ENCODE results near the gene ATP11A. TPM values are rescaled to one million over a fixed set of nuclear protein-coding genes. Genes with fewer than 3 reads are reported as not detected.
A peak's percentile ranks its signal among the peaks of the same experiment; 100 is the strongest.

Gene ATP11A
- total RNA-seq, 2 donors from 2014 or later, result 33.8 to 41.0 TPM

DNA sequence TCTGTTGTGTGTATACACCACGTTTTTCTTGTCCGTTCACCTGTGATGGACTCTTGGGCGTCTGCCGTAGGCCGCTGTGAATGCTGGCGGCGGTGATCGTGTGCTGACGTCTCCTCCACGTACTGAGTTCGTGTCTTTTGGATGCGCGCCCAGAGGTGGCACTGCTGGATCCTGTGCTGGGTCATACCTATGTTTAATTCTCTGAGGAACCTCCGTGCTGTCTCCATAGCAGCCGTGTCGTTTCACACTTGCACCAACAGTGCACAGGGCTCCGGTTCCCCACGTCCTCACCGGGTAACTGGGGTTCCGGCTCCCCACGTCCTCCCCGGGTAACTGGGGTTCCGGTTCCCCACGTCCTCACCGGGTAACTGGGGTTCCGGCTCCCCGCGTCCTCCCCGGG, 56.2 kb downstream of the ATP11A start:
- H3K27me3 Mint-ChIP-seq (ENCODE audit: low read depth), result no peaks in the 10 kb centered on the region
- H3K4me3 Mint-ChIP-seq, result no peak overlapping the region
- peaks cover 8% of the 10 kb centered on the region for H3K4me1 Mint-ChIP-seq (ENCODE audit: low read depth)
- no peaks in the 10 kb centered on the region for H3K9me3 Mint-ChIP-seq
- ATAC-seq (replicated peaks in 1 of 2), result no peak
- no peaks in the 10 kb centered on the region for H3K36me3 Mint-ChIP-seq (ENCODE audit: insufficient read depth in 2 of 2)
- no peak for DNase-seq
- no peak overlapping the region for H3K27ac Mint-ChIP-seq

DNA sequence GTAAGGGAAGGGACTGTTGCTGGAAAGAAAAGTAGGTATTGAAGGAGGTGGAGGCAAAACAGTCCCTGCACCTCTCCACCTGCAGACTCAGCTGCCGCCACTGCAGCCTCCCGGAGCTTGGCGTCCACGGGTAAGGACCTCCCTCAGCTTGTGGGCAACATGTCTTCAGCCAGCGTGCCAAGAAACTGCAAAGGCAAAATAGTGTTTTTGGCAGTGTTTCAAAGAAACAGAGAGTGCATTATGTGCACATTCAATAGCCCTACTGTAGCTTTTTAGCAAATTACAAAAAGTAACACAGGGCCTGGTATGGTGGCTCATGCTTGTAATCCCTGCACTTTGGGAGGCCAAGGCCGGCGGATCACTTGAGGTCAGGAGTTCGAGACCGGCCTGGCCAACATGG, 57.4 kb downstream of the ATP11A start:
- ATAC-seq (replicated peaks in 1 of 2) (no peak), DNase-seq (no peak)
- Mint-ChIP-seq H3K4me3 (no peak overlapping the region), H3K27me3 (ENCODE audit: low read depth) (no peaks in the 10 kb centered on the region), H3K4me1 (ENCODE audit: low read depth) (peaks cover 13% of the 10 kb centered on the region), H3K27ac (no peak overlapping the region), H3K9me3 (no peaks in the 10 kb centered on the region), H3K36me3 (ENCODE audit: insufficient read depth in 2 of 2) (no peaks in the 10 kb centered on the region)

DNA sequence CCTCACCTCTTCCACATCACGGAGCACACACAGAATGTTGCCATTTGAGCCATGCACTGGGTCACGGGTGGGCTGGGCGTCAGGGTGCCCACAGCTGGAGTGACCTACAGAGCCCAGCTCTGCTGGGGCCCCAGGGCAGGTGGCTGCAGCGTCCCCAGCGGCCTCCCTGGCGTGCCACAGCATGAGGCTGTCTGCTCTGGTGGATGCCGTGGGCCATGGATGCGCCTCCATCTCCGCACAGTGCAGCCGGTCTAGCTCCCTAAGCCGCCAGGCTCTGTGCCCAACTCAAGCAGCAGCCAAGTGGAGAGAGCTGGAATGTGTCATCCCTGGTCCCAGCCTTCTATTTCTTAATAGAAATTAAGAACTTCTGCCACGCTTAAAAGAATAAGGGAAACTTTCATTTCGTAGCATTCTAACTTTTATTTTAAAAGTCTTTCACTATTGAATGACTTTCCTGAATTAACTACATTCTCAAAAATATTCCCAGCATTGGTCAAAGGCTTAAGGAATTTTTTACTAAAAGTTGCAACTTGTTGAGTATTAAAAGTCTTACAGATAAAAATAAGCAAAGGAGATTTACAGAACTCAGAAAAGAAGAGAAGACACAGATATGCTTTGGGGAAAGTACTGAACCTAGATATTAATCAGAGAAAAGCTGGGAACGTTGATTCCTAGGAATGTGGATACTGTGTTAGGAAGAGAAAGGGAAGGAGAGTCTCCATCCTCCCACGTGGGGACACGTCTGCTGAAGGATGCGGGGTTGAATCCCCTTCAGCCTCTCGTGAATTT, 59.3 kb downstream of the ATP11A start:
- Mint-ChIP-seq H3K27me3 (ENCODE audit: low read depth) (no peaks in the 10 kb centered on the region), H3K36me3 (ENCODE audit: insufficient read depth in 2 of 2) (no peaks in the 10 kb centered on the region), H3K27ac (no peak overlapping the region), H3K9me3 (no peaks in the 10 kb centered on the region), H3K4me3 (no peak overlapping the region), H3K4me1 (ENCODE audit: low read depth) (peaks cover 19% of the 10 kb centered on the region)
- no peak for DNase-seq
- ATAC-seq (replicated peaks in 1 of 2), result no peak

DNA sequence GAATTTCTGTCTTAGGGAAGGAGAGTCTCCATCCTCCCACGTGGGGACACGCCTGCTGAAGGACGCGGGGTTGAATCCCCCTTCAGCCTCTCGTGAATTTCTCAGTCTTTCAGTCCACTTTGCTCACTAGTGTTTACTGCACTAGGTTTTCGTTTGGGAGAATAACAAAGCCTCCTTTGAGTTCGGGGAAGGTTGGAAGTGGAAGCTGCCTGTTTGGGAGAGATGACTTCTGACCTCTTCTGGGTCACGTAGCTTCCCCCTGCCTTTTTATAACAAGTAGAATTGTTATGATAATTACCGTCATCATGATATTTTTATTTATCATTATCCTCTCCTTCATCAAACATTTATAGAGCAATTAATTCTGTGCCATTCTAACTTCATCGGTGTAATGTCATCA, 60.7 kb downstream of the ATP11A start:
- no peaks in the 10 kb centered on the region for H3K36me3 Mint-ChIP-seq (ENCODE audit: insufficient read depth in 2 of 2)
- H3K4me1 Mint-ChIP-seq (ENCODE audit: low read depth), result peaks cover 19% of the 10 kb centered on the region
- H3K27me3 Mint-ChIP-seq (ENCODE audit: low read depth), result no peaks in the 10 kb centered on the region
- H3K4me3 Mint-ChIP-seq, result no peak overlapping the region
- no peak overlapping the region for H3K27ac Mint-ChIP-seq
- ATAC-seq (replicated peaks in 1 of 2), result no peak
- no peaks in the 10 kb centered on the region for H3K9me3 Mint-ChIP-seq
- DNase-seq, result no peak

DNA sequence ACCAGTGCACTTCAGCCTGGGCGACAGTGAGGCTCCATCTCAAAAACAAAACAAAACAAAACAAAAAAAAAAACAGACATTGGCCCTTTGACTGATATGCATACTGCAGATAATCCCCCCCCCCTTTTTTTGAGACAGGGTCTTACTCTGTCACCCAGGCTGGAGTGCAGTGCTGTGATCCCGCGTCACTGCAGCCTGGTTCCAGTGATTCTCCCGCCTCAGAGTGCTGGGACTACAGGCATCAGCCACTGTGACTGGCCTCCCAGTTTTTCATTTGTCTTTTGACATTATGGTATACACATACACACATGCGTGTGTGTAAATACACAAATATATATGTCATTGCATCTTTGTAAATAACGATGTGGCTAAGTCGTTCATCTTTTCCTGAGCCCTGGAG, 61.8 kb downstream of the ATP11A start:
- Mint-ChIP-seq H3K4me3 (no peak overlapping the region), H3K4me1 (ENCODE audit: low read depth) (peaks cover 19% of the 10 kb centered on the region), H3K27ac (no peak overlapping the region), H3K36me3 (ENCODE audit: insufficient read depth in 2 of 2) (no peaks in the 10 kb centered on the region), H3K9me3 (no peaks in the 10 kb centered on the region), H3K27me3 (ENCODE audit: low read depth) (no peaks in the 10 kb centered on the region)
- ATAC-seq (replicated peaks in 1 of 2) (no peak), DNase-seq (no peak)

DNA sequence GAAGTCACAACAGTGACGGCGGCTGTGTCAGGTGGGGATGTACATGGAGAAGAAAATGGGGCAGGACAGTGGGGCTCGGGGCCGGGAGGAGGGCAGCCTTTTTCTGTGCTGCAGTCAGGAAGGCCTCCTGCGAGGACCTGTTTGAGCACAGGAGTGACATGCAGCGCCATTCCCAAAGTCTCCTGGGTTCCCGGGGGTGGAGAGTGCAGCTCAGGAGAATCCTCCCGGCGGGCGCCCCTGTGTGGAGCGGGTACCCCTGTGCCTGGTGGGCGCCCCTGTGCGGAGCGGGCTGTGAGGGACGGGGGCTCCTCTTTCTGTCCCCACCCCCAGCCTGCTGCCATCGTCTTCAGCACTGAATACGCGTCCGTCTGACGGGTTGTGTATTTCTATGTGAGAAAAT, 62.4 kb downstream of the ATP11A start:
- Mint-ChIP-seq H3K4me1 (ENCODE audit: low read depth) (peaks cover 19% of the 10 kb centered on the region), H3K27me3 (ENCODE audit: low read depth) (no peaks in the 10 kb centered on the region), H3K9me3 (no peaks in the 10 kb centered on the region), H3K4me3 (no peak overlapping the region), H3K36me3 (ENCODE audit: insufficient read depth in 2 of 2) (no peaks in the 10 kb centered on the region), H3K27ac (no peak overlapping the region)
- ATAC-seq (replicated peaks in 1 of 2) (no peak), DNase-seq (no peak)

DNA sequence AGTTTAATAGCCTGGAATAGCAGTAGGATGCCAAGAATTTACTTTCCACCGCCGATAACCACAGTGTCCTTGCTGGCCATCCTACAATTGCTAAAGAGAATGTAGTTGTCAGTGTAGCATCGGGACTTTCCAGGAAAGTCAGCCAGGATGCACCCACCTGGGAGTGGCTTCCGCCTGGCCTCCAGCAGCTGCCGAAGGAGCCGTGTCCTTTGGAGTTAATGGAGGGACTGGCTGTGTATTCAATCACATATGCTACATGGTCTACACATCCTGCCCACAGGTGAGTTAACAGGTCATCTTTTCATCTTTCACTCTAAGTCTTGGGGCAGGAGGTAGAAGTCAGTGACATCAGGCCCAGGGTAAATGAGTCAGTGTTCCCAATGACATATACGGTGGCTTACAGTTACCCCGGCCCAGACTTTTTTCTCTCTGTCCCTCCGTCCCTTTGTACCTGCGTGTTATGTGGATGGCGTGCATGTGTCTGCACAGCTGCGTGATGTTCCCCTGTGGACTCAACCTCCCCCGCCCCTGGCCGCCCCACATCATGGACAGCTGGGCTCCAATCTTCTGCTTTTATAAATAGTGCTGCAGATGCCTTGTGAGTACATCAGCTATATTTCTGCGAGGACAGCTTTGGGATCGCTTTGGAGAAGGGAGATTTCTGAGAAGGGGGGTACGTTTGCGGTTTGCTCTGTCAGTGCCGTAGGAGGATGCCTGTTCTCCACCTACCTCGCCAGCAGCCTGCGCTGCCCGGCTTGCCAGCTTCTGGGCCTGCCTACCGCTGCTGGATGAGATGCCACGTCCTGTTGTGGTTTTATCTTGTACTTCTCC, 63.1 kb downstream of the ATP11A start:
- Mint-ChIP-seq H3K4me3 (peak overlapping the region; percentile 59 to 65), H3K27ac (no peak overlapping the region), H3K4me1 (ENCODE audit: low read depth) (peaks cover 19% of the 10 kb centered on the region), H3K27me3 (ENCODE audit: low read depth) (no peaks in the 10 kb centered on the region), H3K36me3 (ENCODE audit: insufficient read depth in 2 of 2) (no peaks in the 10 kb centered on the region), H3K9me3 (no peaks in the 10 kb centered on the region)
- DNase-seq, result peak; percentile 35 to 38
- ATAC-seq (replicated peaks in 1 of 2), result peak; percentile 97 to 98

DNA sequence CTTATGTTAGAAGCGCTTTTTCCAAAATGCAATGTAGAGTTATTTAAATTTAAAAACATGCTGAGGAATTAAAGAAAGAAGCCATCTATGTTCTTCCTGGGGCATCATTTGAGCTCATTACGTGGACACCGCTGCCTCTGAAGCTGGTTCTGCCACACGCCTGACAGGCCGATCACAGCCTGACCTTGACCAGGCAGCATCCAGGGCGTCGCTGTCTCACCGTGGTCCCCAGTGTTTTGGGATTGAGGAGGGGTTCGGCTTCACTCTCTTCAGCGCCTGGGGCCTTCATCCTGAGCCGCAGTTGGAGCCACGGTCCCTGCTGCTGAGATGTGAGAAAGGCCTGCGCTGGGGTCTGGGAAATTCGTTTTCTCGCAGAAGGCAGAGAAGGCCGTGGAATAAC, 64.0 kb downstream of the ATP11A start:
- no peak for ATAC-seq (replicated peaks in 1 of 2)
- no peak for DNase-seq
- no peaks in the 10 kb centered on the region for H3K36me3 Mint-ChIP-seq (ENCODE audit: insufficient read depth in 2 of 2)
- H3K27ac Mint-ChIP-seq, result no peak overlapping the region
- H3K4me3 Mint-ChIP-seq, result no peak overlapping the region
- no peaks in the 10 kb centered on the region for H3K9me3 Mint-ChIP-seq
- peaks cover 19% of the 10 kb centered on the region for H3K4me1 Mint-ChIP-seq (ENCODE audit: low read depth)
- H3K27me3 Mint-ChIP-seq (ENCODE audit: low read depth), result no peaks in the 10 kb centered on the region

DNA sequence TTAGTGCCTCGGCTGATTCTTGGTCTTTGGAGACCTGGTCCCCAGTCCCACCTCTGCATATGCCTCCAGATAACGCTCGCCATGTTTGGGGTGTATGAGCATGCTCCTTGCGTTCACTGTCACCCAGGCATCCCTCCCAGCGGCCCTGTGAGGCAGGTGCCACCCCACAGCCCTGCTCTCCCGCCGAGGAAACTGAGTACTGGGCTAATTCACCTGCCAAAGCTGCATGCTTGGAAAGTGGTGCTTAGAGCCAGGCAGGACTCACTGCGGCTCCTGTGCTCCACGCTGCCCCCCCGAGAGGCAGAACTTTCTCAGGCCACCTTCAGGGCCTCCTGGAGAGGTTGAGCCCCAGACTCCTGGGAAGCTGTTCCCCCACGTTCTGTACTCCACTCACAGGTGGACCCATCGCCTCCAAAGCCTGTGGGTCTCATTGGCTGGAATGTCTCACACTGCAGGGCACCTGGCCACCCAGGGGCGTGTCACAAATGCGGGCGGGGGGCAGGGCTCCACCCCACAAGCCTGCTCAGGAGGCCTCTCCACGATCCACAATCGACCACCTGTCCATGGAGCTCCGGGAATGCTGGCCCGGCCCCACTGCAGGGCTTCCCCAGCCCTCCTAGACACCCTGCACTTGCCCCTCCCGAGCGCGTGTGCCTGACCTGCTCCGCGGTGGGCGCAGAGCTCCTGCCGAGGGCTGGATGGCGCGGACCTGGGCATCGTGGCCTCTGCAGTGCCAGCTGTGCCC, 64.6 kb downstream of the ATP11A start:
- no peak overlapping the region for H3K27ac Mint-ChIP-seq
- H3K4me1 Mint-ChIP-seq (ENCODE audit: low read depth), result peaks cover 19% of the 10 kb centered on the region
- no peaks in the 10 kb centered on the region for H3K36me3 Mint-ChIP-seq (ENCODE audit: insufficient read depth in 2 of 2)
- no peaks in the 10 kb centered on the region for H3K9me3 Mint-ChIP-seq
- no peak for DNase-seq
- no peak for ATAC-seq (replicated peaks in 1 of 2)
- no peak overlapping the region for H3K4me3 Mint-ChIP-seq
- H3K27me3 Mint-ChIP-seq (ENCODE audit: low read depth), result no peaks in the 10 kb centered on the region

DNA sequence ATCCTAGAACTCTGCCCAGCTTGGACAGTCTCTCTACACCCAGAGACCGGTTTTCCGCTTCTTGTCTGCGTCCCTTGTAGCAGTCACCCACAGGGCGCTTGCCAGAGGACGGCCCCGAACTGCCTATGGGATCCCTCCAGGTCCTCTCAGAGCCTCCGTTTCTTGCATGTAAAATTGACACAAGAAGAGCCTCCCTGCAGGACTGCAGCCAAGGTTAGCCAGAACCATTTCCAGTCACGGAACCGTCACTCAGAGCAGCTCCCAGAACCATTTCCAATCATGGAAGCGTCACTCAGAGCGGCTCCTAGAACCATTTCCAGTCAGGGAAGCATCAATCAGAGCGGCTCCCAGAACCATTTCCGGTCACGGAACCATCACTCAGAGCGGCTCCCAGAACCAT, 65.5 kb downstream of the ATP11A start:
- H3K4me1 Mint-ChIP-seq (ENCODE audit: low read depth), result peaks cover 19% of the 10 kb centered on the region
- DNase-seq (no peak), ATAC-seq (replicated peaks in 1 of 2) (no peak)
- H3K27me3 Mint-ChIP-seq (ENCODE audit: low read depth), result no peaks in the 10 kb centered on the region
- H3K9me3 Mint-ChIP-seq, result no peaks in the 10 kb centered on the region
- H3K4me3 Mint-ChIP-seq, result no peak overlapping the region
- H3K36me3 Mint-ChIP-seq (ENCODE audit: insufficient read depth in 2 of 2), result no peaks in the 10 kb centered on the region
- no peak overlapping the region for H3K27ac Mint-ChIP-seq

DNA sequence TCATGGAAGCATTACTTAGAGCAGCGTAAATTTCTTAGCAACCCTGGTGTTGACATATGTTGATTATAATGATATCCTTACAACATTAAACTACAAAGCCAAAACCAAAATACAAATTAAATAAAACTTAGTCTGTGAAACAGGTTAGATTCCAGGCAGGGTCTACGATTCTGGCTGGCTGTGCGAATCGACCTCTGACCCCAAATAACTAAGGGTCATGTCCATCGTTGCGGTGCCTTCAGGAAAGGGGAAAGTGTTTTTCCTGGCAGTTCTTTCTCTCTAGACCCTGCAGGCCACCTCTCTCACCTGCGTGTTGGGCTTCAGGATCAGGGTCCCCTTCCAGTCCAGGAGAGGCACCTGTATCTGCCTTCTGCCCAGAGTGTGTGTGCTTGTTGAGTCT, 66.2 kb downstream of the ATP11A start:
- no peak for DNase-seq
- Mint-ChIP-seq H3K27ac (no peak overlapping the region), H3K4me3 (no peak overlapping the region)

DNA sequence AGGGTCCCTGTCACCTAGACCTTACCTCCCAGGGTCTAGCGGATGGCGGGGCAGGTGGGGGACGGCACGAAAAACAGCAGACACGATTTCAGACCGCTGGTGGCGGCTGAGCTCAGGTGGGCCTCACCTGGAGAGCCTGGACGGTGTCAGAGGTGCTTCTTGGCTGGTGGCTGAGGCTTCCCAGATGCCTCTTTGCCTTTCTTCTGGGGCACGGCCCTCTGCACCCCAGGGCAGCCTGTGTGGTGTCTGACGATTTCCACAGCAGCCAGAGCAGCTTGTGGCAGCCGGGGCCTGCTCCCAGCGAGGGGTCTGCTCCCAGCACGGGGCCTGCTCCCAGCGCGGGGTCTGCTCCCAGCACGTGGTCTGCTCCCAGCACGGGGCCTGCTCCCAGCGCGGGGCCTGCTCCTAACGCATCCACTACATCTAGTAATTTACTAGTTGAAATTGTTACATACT, 66.7 kb downstream of the ATP11A start:
- H3K9me3 Mint-ChIP-seq, result no peaks in the 10 kb centered on the region
- no peaks in the 10 kb centered on the region for H3K36me3 Mint-ChIP-seq (ENCODE audit: insufficient read depth in 2 of 2)
- no peak overlapping the region for H3K27ac Mint-ChIP-seq
- no peaks in the 10 kb centered on the region for H3K27me3 Mint-ChIP-seq (ENCODE audit: low read depth)
- H3K4me3 Mint-ChIP-seq, result no peak overlapping the region
- no peak for ATAC-seq (replicated peaks in 1 of 2)
- H3K4me1 Mint-ChIP-seq (ENCODE audit: low read depth), result peaks cover 19% of the 10 kb centered on the region
- no peak for DNase-seq

More for the DNA sequence above, 66.2 kb downstream of the ATP11A start:
- Mint-ChIP-seq H3K27me3 (ENCODE audit: low read depth) (no peaks in the 10 kb centered on the region), H3K36me3 (ENCODE audit: insufficient read depth in 2 of 2) (no peaks in the 10 kb centered on the region), H3K9me3 (no peaks in the 10 kb centered on the region), H3K4me1 (ENCODE audit: low read depth) (peaks cover 19% of the 10 kb centered on the region)
- no peak for ATAC-seq (replicated peaks in 1 of 2)

Data from activated T-cell treated with anti-CD3 and anti-CD28 coated beads, Interleukin-2, amount 50 U/mL, for 72 hours (primary cell).